AG04450 (cell line): ENCODE measurements around the gene KIAA0040. TPM values are rescaled to one million over a fixed set of nuclear protein-coding genes. Genes with fewer than 3 reads are reported as not detected.

Source experiments
- CTCF ChIA-PET: fragments of 300-600, 350-600 bp; formaldehyde crosslinking; extraction: SDS; loops from one replicate; lab custom pipeline; 2022; ENCODE audit warnings: antibody characterized with exemption, inconsistent platforms; lab: Charles Lee
- POLR2A ChIA-PET: fragments of 350-600 bp; formaldehyde crosslinking; extraction: SDS; loops from one replicate; lab custom pipeline; 2021; ENCODE audit warnings: antibody characterized with exemption, inconsistent platforms; lab: Yijun Ruan, JAX
- DNase-seq: peaks from one replicate; pipeline ENCODE4 v3.0.0-alpha.2; 2011; ENCODE audit warnings: low read depth, low spot score
- H3K27ac ChIP-seq: one replicate; pipeline ENCODE4 v1.5.1; 2012; ENCODE audit warnings: low read depth, low read length, control low read depth
- H3K27me3 ChIP-seq: one replicate; pipeline ENCODE4 v1.6.0; 2012; ENCODE audit warnings: low read length; ENCODE audit not compliant: control insufficient read depth, insufficient read depth
- H3K4me3 ChIP-seq: 2 replicates; pipeline ENCODE4 v1.5.1; 2011; ENCODE audit warnings: mild to moderate bottlenecking, low read depth, low read length, control low read depth
- H3K9me3 ChIP-seq: 2 replicates; pipeline ENCODE4 v1.5.1; 2012; ENCODE audit warnings: low read length; ENCODE audit not compliant: control insufficient read depth, insufficient read depth
- polyA plus RNA-seq: library from polyadenylated mRNA; depleted of rRNA; stranded (reverse); fragments of >200 nt; gene quantifications from 2 replicates; pipeline ENCODE4 v1.2.3, GENCODE V29; 2011
- TF ChIP-seq, protein P1 (sequence below): IDR thresholded peaks from 2 replicates; pipeline ENCODE4 v1.5.1; 2011; ENCODE audit warnings: low read depth, low read length, control low read depth, inconsistent platforms

KIAA0040 gene
- polyA plus RNA-seq, 1 experiment: not detected

DNA sequence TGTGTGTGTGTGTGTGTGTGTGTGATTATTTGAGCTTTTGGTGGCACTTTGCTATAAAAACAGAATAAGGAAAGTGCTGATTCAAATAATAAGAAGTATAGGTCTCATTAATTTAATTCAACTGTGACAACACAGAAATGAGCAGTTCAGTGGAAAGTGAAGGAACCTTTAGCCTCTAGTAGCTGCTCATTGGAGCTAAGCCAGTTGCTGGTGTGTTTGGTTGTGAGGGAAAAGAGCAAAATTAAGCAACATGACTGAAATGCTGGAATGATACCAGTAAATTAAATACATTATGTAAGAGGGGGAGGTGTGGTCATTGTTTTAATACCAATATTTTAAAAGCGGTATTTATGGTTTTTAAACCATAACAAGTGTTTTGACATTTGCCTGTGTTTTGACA lies 55.2 kb downstream of the KIAA0040 start:
- CTCF ChIA-PET: interaction anchor here (1.0 kb wide), 1 partner anchor 9 kb away, joined by 3 read pairs; no protein-coding TSS in a partner anchor
- POLR2A ChIA-PET: no interaction called here
- H3K27me3 ChIP-seq: no peaks in the 10 kb centered on the region
- no peaks in the 10 kb centered on the region for H3K9me3 ChIP-seq
- no peak overlapping the region for H3K27ac ChIP-seq
- no peak overlapping the region for H3K4me3 ChIP-seq
- no peak for DNase-seq
- TF ChIP-seq, protein P1, sequence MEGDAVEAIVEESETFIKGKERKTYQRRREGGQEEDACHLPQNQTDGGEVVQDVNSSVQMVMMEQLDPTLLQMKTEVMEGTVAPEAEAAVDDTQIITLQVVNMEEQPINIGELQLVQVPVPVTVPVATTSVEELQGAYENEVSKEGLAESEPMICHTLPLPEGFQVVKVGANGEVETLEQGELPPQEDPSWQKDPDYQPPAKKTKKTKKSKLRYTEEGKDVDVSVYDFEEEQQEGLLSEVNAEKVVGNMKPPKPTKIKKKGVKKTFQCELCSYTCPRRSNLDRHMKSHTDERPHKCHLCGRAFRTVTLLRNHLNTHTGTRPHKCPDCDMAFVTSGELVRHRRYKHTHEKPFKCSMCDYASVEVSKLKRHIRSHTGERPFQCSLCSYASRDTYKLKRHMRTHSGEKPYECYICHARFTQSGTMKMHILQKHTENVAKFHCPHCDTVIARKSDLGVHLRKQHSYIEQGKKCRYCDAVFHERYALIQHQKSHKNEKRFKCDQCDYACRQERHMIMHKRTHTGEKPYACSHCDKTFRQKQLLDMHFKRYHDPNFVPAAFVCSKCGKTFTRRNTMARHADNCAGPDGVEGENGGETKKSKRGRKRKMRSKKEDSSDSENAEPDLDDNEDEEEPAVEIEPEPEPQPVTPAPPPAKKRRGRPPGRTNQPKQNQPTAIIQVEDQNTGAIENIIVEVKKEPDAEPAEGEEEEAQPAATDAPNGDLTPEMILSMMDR: no peak

DNA sequence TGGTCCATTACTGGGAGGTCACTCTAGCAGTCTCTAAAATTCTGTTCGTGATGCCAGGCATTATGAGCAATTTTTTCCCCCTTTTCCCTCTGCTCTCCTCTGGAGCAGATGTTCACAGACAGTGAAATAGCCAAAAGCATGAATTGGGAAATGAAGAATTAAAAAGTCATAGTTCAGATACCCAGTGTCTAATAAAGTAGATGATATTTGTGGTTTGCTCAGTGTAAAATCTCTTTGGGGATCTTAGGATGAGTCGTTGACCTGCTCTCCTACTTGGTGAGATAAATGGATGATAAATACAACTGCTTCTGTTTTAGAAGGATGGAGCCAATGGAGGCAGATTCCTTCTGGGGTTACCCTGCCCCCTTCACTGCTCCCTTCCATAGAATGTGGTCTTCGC lies 56.3 kb downstream of the KIAA0040 start:
- POLR2A ChIA-PET: no interaction called here
- H3K9me3 ChIP-seq: no peaks in the 10 kb centered on the region
- TF ChIP-seq, protein P1: no peak
- H3K27ac ChIP-seq: no peak overlapping the region
- no peaks in the 10 kb centered on the region for H3K27me3 ChIP-seq
- CTCF ChIA-PET: interaction anchor here (1.0 to 1.2 kb wide), 2 partner anchors 16 to 19 kb away, joined by 3 read pairs; no protein-coding TSS in a partner anchor
- no peak for DNase-seq
- no peak overlapping the region for H3K4me3 ChIP-seq

DNA sequence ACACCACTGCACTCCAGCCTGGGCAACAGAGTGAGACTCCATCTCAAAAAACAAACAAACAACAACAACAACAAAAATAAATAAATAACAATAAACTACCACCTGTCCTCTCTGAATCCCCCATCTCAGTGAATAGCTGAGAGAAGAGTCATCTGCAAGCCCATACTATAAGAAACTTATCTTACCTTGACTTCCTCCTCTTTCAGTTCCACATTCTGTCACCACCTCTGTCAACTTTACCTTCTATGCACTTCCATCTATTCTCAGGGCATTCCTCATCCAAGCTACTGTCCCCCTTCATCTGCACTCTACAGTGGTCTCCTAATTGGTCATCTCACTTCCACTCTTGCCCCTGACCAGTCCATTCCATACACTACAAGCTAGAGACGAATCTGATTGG lies 58.1 kb downstream of the KIAA0040 start:
- no peak overlapping the region for H3K27ac ChIP-seq
- H3K27me3 ChIP-seq: no peaks in the 10 kb centered on the region
- H3K4me3 ChIP-seq: no peak overlapping the region
- no peaks in the 10 kb centered on the region for H3K9me3 ChIP-seq
- ChIA-PET POLR2A (no interaction called here), CTCF (interaction anchor here (1.0 to 2.9 kb wide), 3 partner anchors 9 to 21 kb away, joined by 3 to 10 read pairs (median 6); no protein-coding TSS in a partner anchor)
- DNase-seq: no peak
- TF ChIP-seq, protein P1: no peak

DNA sequence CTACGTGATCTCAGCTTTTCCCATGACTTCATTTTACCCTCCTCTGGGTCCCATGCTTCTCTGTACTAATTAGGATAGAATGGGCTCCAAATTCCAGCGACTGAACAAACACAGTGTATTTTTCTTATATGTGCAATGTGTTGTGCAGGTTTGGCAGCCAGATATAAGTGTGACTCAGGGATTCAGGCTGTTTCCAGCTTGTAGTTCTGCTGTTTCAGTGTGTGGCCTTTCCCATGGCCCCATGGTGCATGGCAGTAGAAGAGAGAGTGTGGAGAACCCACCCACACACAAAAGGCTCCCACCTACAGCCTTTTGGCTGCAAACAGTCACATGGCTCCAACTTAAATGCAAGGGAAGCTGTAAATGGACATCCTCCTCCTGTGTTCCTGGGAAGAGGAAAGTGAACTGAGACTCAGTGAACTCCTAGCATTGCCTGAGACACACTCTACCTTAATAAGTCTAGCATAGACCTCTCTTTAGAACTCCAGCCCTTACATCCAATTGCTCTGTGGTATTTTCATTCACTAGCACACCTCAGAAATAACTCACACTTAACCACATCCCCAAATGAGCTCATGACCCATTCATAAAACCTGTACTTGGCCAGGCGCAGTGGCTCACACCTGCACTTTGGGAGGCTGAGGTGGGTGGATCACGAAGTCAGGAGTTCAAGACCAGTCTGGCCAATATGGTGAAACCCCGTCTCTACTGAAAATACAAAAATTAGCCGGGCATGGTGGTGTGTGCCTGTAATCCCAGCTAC lies 58.7 kb downstream of the KIAA0040 start:
- Histone ChIP-seq H3K9me3 (no peaks in the 10 kb centered on the region), H3K27ac (no peak overlapping the region), H3K27me3 (no peaks in the 10 kb centered on the region), H3K4me3 (no peak overlapping the region)
- ChIA-PET CTCF (interaction anchor here (1.0 to 2.9 kb wide), 5 partner anchors 9 to 21 kb away, joined by 3 to 10 read pairs (median 3); no protein-coding TSS in a partner anchor), POLR2A (no interaction called here)
- TF ChIP-seq, protein P1: no peak
- DNase-seq: no peak

DNA sequence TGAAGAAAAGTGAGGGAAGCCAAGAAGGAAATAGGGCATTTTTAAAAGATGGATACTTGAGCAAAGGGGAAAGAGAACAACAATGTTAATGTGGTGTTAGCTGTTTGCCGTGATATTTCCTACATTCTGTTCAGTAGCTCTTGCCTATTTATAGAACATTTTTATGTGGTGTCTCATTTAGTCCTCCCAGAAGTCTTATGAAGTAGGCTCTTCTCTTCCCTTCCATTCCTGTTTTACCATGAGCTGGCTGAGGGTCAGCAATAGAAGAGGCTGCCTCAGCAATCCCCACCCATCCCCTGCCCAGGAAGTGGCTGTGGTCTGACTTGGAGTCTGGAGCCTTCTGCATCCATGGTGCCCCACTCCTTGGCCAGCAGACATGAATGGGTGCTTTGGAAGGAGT lies 60.1 kb downstream of the KIAA0040 start:
- Histone ChIP-seq H3K4me3 (no peak overlapping the region), H3K9me3 (no peaks in the 10 kb centered on the region), H3K27ac (no peak overlapping the region), H3K27me3 (no peaks in the 10 kb centered on the region)
- DNase-seq: no peak
- CTCF ChIA-PET: interaction anchor here (1.1 to 2.9 kb wide), 4 partner anchors 14 to 23 kb away, joined by 4 to 10 read pairs (median 5); no protein-coding TSS in a partner anchor
- TF ChIP-seq, protein P1: no peak
- POLR2A ChIA-PET: no interaction called here
